Glutamatergic neuron (in vitro differentiated cells): Measurements from ENCODE around the gene GPR156. TPM values are rescaled to one million over a fixed set of nuclear protein-coding genes. Genes with fewer than 3 reads are reported as not detected.

Experiments used
- DNase-seq: peaks from one replicate; pipeline ENCODE4 v3.0.0; 2022
- H3K27ac Mint-ChIP-seq: one replicate; pipeline ENCODE4 v1.8.0; 2020; ENCODE audit warnings: mild to moderate bottlenecking, mixed read lengths, inconsistent platforms; ENCODE audit not compliant: unreplicated experiment
- H3K27me3 Mint-ChIP-seq: one replicate; pipeline ENCODE4 v1.8.0; 2020; ENCODE audit warnings: mild to moderate bottlenecking, moderate library complexity, mixed read lengths, inconsistent platforms; ENCODE audit not compliant: unreplicated experiment
- H3K36me3 Mint-ChIP-seq: one replicate; pipeline ENCODE4 v1.8.0; 2020; ENCODE audit warnings: mild to moderate bottlenecking, mixed read lengths, inconsistent platforms; ENCODE audit not compliant: unreplicated experiment
- H3K4me1 Mint-ChIP-seq: one replicate; pipeline ENCODE4 v1.8.0; 2020; ENCODE audit warnings: mild to moderate bottlenecking, low read depth, mixed read lengths, inconsistent platforms; ENCODE audit not compliant: unreplicated experiment
- H3K4me3 Mint-ChIP-seq: one replicate; pipeline ENCODE4 v1.8.0; 2020; ENCODE audit warnings: mild to moderate bottlenecking, mixed read lengths, inconsistent platforms; ENCODE audit not compliant: unreplicated experiment
- H3K9me3 Mint-ChIP-seq: one replicate; pipeline ENCODE4 v1.8.0; 2020; ENCODE audit warnings: mild to moderate bottlenecking, moderate library complexity, mixed read lengths, inconsistent platforms; ENCODE audit not compliant: unreplicated experiment
- CTCF ChIP-seq: fragments of 200-600 bp; sonication (generic); IDR thresholded peaks from one replicate; pipeline ENCODE4 v1.5.0; 2021; ENCODE audit not compliant: partially characterized antibody, unreplicated experiment
- total RNA-seq: library from RNA; stranded (reverse); fragmentation: NEBNext Ultra II Directional; extraction: Animal tissue kit (Norgen Biotek cat#: 25700); gene quantifications from one replicate; pipeline ENCODE4 v1.2.1, GENCODE V29; 2021; ENCODE audit not compliant: unreplicated experiment

Gene GPR156
- total RNA-seq, 1 donor from 2014 or later = 0.83 TPM

GRCh38 chr3:120192579-120192978, 92.4 kb downstream of the GPR156 start:
- H3K27ac Mint-ChIP-seq = no peak overlapping the region
- peaks cover 1% of the 10 kb centered on the region for H3K27me3 Mint-ChIP-seq
- H3K9me3 Mint-ChIP-seq = no peaks in the 10 kb centered on the region
- no peaks in the 10 kb centered on the region for H3K4me1 Mint-ChIP-seq
- no peaks in the 10 kb centered on the region for H3K36me3 Mint-ChIP-seq
- H3K4me3 Mint-ChIP-seq = no peak overlapping the region
- no peak for DNase-seq
- no peak for TF ChIP-seq CTCF

- no peak for DNase-seq
- no peaks in the 10 kb centered on the region for H3K4me1 Mint-ChIP-seq
- no peak for TF ChIP-seq CTCF
- no peak overlapping the region for H3K27ac Mint-ChIP-seq
- peaks cover 1% of the 10 kb centered on the region for H3K27me3 Mint-ChIP-seq
- no peaks in the 10 kb centered on the region for H3K9me3 Mint-ChIP-seq
- no peaks in the 10 kb centered on the region for H3K36me3 Mint-ChIP-seq
- H3K4me3 Mint-ChIP-seq = no peak overlapping the region
Observed at GRCh38 chr3:120192159-120192558, 92.9 kb downstream of the GPR156 start.

GRCh38 chr3:120182613-120183511, 102.2 kb downstream of the GPR156 start:
- Mint-ChIP-seq H3K36me3 (no peaks in the 10 kb centered on the region), H3K27me3 (peaks cover 2% of the 10 kb centered on the region), H3K4me3 (no peak overlapping the region), H3K4me1 (no peaks in the 10 kb centered on the region), H3K9me3 (no peaks in the 10 kb centered on the region), H3K27ac (no peak overlapping the region)
- no peak for TF ChIP-seq CTCF
- no peak for DNase-seq

GRCh38 chr3:120181632-120182031, 103.4 kb downstream of the GPR156 start:
- no peaks in the 10 kb centered on the region for H3K4me1 Mint-ChIP-seq
- TF ChIP-seq CTCF = no peak
- DNase-seq = no peak
- H3K36me3 Mint-ChIP-seq = no peaks in the 10 kb centered on the region
- H3K27me3 Mint-ChIP-seq = peaks cover 7% of the 10 kb centered on the region
- H3K4me3 Mint-ChIP-seq = no peak overlapping the region
- H3K9me3 Mint-ChIP-seq = no peaks in the 10 kb centered on the region
- no peak overlapping the region for H3K27ac Mint-ChIP-seq

- Mint-ChIP-seq H3K4me1 (no peaks in the 10 kb centered on the region), H3K27me3 (peaks cover 7% of the 10 kb centered on the region), H3K4me3 (no peak overlapping the region), H3K36me3 (no peaks in the 10 kb centered on the region), H3K27ac (no peak overlapping the region), H3K9me3 (no peaks in the 10 kb centered on the region)
- no peak for TF ChIP-seq CTCF
- DNase-seq = no peak
Observed at GRCh38 chr3:120180731-120181412, 104.2 kb downstream of the GPR156 start.
